Amygdala (tissue), 56 donors: ENCODE data around the gene CCDC167.

Experiments used
- DNase-seq, 56 donors: peaks; one replicate each; lab custom pipeline; 2025; lab: John Stamatoyannopoulos, UW

The CCDC167 gene

DNA sequence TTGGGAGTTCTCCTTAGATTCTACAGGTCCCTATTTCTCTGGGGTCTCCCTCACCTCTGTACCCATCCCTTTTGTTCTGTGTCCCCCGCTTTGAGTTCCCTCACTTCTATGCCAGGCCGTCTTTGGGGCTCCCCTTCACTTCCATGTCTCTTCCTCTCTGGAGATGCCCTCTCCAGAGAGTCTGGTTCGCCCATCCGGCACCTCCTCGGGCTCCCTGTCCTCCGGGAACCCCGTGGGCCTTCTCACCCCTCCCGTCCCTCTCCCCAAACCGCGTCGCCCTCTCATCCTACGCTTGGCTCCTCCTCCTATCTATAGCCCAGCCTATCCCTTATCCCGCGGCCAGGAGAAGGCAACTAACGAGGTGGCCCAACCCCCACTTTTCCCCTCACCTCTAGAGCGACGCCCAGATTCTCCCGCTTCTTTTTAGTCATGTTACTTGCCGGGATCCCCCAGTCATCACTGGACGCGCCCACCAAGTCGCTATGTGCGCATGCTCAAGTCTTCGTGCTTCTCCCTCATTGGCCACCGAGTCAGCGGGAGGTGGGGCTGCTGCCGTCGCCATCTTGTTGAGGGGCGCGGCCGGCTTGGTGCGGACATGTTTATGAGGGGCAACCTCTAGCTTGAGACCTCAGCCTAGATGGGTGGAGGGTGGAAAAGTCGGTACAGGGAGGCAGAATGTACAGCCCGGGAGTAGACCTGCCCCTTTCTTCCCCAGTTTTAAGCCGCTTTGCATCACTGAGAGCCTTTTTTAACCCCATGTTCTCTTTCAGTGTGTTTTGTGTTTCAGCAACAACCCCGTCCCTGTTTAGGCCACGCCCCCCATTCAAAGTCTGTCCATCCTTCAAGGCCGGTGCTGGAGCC is at the start of gene CCDC167:
Gene CCDC167 (minus strand): TSS at position 461 of the 861 bp plus-strand sequence. CDS start 30 bp downstream, at position 431.
- DNase-seq: peak; percentile 55 to 98 (median 90)

- no peak for DNase-seq
Observed at GRCh38 chr6:37549154-37549553, 49.5 kb upstream of the CCDC167 start.

- no peak for DNase-seq
Observed at GRCh38 chr6:37548067-37548674, 48.5 kb upstream of the CCDC167 start.

DNA sequence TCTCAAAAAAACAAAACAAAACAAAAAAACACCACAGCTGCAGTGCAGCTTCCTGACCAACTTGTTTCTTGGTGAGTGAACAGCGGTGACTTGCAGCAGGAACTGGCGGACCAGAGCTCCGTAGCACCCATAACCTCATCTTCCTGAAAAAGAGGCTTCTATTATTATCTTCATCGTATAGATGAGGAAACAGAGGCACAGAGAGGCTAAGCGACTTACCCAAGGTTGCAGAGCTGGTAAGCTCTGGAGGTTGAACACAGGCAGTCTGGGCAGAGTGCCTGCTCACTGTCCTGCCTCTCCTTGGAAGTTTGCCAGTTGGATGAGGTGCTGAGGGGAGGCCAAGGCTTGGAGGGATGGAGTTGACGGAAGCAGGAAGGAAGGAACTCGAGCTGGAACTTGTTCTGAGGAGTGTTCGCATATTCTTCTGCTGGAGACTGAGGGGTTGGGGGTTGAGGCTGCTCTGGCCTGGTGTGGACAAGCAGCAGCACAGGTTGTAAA is 47.9 kb upstream of the CCDC167 start:
- peak in 8 of 56 donors; percentile 1 to 24 (median 14) for DNase-seq

- DNase-seq: no peak
Observed at GRCh38 chr6:37546141-37546871, 46.6 kb upstream of the CCDC167 start.

- DNase-seq: no peak
Observed at GRCh38 chr6:37544530-37544929, 44.8 kb upstream of the CCDC167 start.

DNA sequence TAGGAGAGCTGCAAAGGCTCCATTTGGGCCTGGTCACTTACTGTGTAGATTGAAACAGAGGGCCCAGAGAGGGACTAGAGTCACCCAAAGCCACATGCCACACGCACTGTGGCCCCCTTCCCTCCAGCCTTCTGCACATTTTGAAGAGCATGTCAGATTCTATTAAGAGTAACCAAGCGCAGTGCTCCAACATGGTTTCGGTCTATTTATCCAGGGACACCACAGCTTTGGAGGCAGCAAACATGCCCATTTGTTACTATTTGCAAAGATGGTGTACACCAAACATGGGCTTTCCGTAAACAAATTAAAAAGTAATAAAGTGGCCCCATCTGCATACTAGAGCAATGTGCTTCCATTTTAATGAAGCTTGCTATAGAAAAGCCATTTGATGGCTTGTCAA is 43.7 kb upstream of the CCDC167 start:
- DNase-seq: no peak

GRCh38 chr6:37541346-37541745 is 41.7 kb upstream of the CCDC167 start:
- DNase-seq: no peak

DNA sequence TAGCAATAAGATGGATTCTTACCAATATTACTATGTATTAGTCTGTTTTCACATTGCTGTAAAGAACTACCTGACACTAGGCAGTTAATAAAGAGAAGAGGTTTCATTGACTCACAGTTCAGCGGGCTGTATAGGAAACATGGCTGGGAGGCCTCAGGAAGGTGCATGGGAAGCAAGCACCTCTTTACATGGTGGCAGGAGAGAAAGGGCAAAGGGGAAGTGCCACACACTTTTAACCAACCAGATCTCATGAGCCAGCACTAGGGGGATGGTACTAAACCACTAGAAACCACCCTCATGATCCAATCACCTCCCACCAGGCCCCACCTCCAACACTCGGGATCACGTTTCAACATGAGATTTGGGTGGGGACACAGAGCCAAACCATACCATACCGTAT is 40.7 kb upstream of the CCDC167 start:
- no peak for DNase-seq

- DNase-seq: no peak
Observed at GRCh38 chr6:37540029-37540352, 40.3 kb upstream of the CCDC167 start.

GRCh38 chr6:37539171-37540028 is 39.7 kb upstream of the CCDC167 start:
- DNase-seq: no peak

- no peak for DNase-seq
Observed at GRCh38 chr6:37538107-37538506, 38.4 kb upstream of the CCDC167 start.

DNA sequence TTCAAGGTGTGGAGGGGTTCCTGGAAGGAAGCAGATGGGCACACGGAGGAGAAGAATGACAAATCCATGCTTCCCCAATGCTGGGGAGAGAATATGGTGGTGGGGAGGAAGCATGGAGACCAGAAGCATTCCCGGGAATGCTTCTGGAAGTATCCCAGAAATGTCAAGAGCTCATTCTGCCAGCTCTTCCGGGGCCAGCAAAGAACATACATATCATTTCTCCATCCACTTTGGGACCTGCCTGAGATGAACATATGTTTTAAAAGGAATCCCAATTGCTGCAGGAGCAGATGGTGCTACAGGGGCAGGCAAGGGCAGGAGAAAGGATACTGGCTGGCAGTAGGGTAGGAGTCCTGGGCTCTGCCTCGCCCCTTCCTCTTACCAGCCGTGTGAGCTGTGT is 37.9 kb upstream of the CCDC167 start:
- no peak for DNase-seq

GRCh38 chr6:37536491-37537190 is 36.9 kb upstream of the CCDC167 start:
- DNase-seq: peak in 1 of 56 donors; percentile 20

DNA sequence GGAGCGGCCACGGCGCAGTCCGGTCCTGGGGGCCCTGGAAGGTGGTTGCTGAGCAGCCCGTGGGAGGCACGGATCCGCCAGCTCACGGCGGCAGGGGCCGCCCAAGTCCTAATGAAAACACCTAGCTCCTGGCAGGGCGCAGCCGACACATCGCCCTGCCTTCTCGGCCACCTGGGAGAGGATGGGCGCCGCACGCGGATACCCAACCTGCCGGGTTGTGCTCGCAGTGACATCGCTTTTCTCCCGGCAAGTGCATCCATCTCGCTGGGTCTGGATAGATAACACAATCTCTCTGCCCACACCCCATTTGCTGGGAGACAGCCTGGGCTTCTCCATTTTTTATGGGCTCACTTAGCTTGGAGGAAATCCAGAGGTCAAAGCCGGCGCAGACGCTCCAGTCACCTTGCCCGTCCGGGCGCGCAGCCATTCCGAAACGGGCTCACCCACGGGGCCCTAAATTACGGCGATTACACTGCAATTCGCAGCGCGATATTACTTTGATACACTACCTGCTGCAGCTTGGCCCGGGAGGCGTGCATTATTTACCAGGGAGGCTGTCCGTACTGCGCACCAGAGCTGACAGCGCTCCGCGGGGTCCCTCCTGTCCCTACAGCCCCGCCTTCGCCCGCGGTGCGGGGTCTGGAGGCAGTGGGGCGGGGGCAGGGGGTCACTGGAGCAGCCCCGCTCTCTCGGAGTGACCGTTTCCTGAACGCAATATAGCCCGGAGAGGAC is 36.2 kb upstream of the CCDC167 start:
- peak in 2 of 56 donors; percentile 4 to 19 for DNase-seq

DNA sequence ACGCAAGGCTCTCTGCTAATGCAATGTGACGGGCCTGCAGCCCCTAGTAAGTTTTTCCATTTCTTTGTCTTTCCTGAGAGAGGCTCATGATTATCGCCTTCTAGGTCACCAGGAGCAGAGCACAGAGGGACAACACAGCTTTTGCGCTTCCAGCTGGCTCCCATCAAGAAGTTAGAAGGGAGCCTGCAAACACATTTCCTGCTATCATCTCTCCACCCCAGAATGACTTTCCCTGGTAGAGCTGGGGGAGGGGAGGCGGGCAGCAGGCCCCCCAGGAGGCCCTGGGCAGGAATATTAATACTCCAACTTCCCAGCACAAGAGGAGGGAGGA is 35.7 kb upstream of the CCDC167 start:
- DNase-seq: no peak

- DNase-seq: no peak
Observed at GRCh38 chr6:37534893-37535292, 35.2 kb upstream of the CCDC167 start.

- DNase-seq: no peak
Observed at GRCh38 chr6:37532122-37532521, 32.4 kb upstream of the CCDC167 start.

GRCh38 chr6:37531437-37532036 is 31.8 kb upstream of the CCDC167 start:
- DNase-seq: no peak
